ENCODE results near the gene MYBPH.

The MYBPH gene

DNA sequence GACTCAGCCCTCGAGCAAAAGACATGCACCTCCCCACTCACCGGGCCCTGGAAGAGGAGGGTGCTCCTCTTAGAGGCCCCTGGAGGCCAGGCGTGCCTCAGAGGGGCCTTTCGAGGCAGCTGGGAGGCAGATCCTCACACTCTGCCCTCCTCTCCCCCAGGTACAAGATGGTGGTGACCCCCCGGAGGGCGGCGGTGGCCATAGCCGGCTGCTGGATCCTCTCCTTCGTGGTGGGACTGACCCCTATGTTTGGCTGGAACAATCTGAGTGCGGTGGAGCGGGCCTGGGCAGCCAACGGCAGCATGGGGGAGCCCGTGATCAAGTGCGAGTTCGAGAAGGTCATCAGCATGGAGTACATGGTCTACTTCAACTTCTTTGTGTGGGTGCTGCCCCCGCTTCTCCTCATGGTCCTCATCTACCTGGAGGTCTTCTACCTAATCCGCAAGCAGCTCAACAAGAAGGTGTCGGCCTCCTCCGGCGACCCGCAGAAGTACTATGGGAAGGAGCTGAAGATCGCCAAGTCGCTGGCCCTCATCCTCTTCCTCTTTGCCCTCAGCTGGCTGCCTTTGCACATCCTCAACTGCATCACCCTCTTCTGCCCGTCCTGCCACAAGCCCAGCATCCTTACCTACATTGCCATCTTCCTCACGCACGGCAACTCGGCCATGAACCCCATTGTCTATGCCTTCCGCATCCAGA lies 10.4 kb downstream of the MYBPH start:
- DNase-seq = no peak

DNA sequence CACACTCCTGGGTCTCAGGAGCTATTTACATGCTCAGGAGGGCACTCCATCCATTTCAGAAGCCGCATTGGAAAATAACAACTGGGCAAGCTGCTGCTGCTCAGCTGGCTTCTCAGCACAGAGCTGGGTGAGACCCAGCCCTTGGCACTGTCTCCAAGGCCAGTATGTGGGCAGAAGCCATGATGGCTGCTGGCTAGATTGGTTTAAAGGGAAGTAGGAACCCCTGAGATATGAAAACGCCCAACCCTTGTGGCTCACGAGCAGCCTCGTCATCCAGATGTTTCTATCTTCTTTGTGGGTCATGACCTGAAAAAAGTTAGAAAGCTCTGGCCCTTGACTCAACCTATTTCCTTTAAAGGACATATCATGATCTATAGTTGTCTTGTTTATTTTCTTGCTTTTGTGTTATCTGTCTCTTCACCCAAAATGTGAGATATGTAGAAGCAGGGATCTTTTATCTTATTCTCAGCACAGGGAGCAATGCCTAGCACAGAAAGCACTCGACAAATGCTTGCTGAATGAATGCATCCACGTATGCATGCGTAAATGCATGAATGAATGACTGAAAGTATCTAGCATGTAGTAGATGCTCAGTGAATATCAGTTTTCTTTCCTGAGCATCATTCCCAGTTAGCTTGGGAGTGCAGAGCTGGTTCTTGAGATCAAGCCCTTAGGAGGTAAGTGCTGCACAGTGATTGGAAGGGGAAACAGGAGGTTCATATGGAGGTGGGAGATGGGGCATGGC lies 11.6 kb downstream of the MYBPH start:
- DNase-seq = no peak

DNA sequence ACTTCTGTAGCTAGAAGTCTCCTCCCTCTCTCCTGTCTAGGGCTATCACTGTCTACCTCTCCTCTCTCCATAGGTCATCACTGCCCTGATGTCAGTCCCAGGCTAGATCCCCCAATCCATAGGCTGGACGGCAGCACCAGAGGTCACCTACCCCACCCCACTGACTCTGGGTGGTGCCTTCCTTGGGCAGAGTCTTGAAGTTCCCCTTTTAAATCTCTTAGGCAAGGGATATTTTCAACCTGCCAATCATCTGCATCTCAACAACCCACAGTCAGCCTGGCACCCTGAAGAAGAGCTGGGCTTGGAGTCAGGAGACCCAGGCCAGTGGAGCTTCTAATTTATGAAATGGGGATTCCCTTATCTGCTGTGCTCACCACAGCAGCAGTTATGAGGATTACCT lies 13.2 kb downstream of the MYBPH start:
- DNase-seq = no peak

DNA sequence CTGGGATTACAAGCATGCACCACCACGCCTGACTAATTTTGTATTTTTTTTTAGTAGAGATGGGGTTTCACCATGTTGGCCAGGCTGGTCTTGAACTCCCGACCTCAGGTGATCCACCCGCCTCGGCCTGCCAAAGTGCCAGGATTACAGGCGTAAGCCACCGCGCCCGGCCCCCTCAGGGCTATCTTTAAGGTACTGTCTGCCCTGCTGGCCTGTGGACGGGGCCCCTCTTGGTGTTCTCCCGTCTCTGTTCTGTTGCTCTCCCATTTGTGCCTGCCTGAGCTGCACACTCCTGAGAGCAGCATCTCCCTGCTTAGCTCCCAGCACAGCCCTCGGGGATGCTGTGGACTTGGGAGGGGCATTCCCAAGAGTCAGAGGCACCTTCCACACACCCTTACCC lies 13.9 kb downstream of the MYBPH start:
- DNase-seq = no peak

DNA sequence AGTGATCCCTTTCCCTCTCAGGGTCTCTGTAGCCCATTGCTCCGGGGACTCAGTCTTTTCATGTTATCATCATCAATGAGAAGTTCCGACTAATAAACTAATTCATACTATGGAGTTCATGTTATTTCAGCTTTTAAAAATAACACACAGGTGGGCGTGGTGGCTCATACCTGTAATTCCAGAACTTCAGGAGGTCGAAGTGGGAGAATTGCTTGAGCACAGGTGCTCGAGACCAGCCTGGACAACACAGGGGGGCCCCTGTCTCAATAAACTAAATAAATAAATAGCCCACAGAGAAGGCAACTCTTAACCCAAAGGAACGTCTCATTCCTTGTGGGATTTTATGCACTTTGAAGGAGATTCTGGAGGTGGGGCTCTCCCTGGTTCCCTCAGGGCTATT lies 14.5 kb downstream of the MYBPH start:
- no peak for DNase-seq

DNA sequence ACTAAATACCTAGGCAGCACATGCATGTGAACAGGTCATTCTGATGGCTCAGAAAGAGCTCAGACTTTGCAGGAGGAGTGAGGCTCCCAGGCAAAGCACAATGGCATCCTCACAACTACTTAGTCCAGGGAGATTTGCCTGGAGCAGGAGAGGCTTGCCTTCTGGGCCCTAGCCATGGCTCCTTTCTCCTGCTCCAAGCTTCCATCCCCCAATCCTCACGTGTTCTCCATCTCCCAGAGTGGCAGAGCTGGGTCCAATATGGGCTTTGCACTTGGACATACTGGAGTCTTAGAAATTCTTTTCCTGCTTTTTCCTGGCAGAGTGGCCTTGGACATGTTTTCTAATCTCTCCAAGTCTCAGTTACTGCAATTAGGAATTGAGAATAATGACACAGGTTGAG lies 15.8 kb downstream of the MYBPH start:
- no peak for DNase-seq

DNA sequence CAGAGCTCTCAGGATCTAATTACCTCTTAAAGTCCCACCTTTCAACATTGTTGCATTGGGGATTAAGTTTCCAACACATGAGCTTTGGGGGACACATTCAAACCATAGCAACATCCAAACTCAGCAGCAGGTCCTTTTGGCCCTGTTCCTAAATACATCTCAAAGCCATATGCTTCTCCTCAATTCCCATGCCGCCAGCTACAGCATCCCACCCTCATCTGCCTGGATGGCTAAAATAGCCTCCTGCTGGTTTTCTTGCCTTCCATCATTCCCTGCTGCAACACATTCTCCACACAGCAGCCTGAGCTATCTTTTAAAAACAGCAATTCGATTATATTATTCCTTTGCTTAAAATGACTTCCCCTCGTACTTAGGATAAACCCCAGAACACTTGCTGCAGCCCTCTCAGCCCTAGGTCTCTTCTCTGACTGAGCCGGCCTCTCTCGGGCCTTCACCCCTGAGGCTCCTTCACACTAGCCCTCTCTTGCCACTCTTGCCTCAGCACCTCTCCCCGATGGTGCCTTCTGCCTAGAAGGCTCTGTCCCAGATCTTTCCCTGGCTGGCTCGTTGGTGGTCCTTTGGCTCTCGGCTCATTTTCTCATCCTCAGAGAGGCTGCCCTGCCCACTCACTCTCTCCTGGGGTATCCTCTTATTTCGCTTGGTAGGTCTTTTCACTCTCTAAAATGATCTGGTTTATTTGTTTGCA lies 16.5 kb downstream of the MYBPH start:
- no peak for DNase-seq

DNA sequence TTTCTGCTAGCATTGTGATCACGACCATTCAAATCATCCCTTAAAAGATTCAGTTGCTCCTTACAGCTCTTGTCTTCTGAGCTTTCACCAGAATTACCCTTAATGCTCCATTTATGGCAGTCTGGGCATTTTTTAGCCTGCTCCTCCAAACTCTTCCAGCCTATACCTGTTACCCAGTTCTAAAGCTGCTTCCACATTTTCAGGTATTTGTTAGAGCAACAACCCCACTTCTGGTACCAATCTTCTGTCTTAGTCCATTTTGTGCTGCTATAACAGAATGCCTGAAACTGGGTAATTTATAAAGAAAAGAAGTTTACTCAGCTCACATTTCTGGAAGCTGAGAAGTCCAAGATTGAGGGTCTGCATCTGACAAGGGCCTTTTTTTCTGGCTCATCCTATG lies 17.2 kb downstream of the MYBPH start:
- DNase-seq = no peak

DNA sequence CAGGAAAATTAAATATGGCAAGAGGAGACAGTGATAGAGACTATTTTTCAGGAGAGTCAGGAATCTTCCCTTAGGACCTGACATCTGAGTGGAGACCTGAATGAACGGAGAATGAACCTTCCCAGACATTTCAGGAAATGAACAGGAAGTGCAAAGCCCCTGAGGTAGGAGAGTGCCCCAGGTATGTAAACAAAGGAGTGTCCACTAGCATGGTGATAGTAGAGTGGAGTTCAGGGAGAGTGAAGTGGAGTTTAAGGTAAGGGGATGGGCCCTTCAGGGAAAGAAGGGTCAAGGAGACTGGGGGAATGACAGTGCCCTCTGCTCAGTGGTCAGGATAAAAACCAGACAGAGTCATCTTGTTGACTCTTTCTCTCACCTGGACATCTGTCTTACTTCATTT lies 19.3 kb downstream of the MYBPH start:
- no peak for DNase-seq

DNA sequence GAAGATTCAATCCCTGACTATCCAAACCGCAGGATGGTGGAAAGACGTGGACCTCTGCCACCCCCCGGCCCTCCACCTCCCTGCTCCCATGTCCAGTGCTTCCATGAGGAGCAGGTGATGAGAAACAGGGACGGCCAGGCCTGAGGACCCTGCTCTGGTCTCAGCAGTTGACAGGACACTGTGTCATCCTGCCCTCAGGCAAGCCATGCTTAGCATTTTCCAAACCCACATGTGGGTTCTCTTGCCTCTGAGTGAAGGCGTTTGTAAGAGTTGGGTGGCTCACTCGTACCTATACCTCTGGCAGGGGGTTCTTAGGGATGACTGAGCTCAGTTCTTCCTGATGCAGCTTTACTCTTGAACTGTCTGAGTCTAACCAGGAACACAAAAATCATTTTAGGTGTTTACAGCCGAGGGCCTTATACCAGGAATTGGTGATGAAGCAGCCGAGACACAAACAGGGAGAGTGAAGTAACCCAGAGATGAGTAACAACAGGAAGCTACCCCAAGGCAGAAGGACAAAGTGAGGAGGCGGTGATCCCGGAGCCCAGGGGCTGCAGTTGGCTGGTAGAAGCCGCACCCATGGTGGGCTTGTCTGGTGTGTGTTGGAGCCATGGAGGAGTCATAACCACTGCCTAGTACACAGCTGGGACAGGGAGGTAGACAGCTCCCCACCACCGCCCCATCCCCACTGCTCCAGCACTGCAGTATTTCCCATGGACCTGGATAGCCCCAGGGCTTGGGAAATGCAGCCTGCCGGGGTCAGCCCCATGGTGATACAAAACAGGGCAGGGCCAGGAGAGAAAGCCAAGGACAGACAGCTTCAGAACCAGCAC lies 21.4 kb downstream of the MYBPH start:
- no peak for DNase-seq

DNA sequence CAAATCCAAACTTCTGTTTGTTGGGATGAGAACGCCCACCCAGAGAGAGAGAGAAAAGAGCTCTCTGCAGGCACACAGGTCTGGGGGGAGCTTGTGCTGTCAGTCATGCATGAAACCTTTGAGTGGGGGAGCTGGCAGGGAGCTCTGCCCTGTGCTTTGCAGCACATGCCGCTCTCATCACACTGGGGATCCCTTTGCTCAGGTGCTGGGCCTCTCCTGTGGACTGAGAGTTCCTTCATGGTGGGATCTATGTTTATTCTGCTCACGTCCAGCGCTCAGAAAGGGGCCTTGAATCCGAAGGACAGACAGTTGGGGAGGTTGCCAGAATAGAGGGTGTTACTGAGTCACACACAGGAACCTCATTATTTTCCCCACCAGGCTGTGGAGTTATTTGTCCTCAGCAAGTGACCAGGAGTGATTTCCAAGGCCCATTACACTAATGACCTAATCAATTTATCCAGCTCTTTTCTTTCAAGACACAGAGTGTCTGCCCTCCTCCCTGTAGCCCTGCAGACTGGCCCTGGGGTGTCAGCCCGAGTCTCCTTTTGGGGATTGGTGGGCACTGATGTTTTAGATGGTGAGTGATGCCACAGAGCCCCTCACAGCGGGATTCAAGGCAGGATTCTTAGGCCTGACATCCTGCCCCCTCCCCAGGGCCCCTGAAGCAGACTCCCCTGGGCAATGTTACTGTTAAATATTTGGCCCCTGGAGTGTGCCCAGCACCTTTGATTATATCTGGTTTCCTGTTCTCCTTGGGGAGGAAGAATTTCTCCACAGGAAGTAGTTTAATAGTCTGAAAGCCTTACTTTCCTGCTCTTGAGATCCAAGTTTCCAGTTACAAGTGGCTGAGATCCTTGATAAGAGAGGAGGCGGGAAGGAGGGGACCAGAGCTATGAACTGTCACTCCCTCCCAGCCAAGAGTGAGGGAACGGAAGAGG lies 22.3 kb downstream of the MYBPH start:
- DNase-seq = no peak

DNA sequence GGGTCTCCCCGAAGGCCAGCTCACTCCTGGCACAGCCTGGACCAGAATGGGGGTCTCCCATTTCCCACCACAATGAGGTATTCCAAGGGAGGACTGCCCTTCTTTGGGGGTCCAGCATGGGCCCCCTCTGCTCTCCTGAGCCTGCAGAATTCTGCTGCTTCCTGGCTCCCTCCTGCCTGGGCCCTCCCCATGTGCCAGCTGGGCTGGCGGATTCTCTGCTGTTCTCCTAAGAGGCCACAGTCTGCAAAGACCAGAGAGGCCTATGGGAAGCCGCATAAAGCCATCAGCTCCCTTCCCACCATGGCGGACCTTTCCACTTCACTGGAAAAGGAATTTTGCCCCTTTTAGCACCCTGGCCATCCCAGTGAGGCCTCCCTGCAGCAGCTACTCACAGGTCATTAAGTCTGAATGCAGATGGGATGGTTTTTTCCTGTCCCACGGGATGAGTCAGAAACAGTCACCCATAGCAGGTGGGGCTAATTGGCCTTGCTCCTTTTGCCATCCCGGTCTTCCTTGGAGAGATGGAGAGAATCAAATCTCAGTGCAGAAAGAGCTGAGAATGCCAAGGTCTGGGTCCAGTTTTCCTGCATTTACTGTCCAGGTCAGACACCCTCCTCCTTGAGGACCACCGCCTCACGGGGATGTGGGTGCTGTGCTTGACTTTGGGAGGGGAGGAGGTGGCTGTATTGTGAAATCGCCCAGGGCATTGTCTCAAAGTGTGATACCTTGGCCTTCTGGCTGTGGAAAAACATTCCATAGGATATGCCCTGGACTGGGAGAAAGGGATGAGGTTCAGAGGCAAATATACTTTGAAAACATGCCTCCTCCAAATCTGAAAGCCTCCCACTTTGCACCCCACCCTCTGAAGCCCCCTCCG lies 23.2 kb downstream of the MYBPH start:
- DNase-seq = no peak

DNA sequence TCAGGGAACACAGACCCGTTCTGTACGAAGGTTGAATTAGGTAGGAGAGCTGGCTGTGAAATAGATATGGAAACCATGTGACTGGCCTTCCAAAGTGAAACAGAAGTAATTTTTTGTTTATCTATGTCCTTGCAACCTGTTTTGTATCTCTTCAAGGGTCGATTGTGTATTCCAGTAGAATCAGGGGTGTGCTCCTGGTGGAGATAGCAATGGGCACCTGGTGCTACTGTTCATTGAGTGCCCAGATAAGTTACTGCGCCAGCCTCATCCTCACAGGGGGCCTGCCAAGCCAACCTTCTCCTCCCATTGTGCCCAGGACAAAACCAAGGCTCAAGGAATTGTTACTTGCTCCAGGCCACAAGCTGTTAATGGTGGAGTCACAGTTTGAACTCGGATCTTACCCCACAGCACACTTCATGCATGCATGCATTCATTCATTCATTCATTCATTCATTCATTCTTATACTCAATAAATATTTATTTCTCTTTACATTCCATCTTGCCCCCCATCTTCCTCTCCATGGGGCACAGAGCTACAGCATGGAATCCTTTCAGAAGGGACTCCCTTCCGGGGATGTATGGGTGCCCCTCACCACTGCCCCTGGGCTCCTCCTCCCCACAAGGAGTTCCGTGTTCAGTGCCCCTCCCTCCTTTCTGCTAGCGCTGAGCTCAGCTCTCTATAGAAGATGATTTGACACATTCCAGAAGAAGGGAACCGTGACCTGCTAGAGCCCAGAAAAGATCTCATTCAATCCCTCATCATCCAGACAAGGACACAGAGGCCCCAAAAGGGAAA lies 24.1 kb downstream of the MYBPH start:
- no peak for DNase-seq

DNA sequence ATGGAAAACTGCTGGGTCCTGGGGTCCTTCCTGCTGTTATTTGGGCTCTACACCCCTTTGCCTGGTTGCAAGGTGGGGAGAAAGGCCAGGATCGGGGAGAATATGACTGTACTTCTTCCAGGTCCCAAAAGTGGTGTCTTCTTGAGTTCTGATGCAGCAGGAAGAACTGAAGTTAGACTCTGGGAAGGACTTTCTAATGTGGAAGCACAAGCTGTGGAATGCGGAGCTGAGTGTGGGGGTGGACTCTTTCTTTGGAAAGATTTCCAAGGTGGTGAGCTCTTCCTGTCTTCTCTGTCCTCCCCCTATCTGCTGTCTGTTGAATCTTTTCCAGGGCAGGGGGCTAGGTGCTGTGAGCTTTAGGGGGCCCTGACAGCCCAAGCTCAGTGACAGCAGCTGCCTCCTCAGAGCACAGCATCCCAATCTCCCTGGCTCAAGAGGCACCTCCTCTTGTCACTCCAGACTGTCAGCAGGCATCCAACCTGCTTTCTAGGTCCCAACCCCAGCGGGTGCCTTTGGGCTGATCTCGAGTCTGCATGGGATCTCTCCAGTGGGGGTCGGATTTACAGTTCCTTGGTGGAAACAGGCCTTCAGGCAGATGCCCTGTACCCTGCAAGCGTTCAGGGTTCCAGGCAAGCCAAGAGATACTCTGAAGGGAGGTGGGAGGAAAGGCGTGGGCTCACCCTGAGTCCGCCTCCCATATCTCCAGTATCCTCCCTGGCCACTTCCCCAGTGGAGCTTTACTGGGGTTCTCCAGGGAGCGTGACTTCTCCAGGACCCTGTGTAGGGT lies 24.9 kb downstream of the MYBPH start:
- no peak for DNase-seq

DNA sequence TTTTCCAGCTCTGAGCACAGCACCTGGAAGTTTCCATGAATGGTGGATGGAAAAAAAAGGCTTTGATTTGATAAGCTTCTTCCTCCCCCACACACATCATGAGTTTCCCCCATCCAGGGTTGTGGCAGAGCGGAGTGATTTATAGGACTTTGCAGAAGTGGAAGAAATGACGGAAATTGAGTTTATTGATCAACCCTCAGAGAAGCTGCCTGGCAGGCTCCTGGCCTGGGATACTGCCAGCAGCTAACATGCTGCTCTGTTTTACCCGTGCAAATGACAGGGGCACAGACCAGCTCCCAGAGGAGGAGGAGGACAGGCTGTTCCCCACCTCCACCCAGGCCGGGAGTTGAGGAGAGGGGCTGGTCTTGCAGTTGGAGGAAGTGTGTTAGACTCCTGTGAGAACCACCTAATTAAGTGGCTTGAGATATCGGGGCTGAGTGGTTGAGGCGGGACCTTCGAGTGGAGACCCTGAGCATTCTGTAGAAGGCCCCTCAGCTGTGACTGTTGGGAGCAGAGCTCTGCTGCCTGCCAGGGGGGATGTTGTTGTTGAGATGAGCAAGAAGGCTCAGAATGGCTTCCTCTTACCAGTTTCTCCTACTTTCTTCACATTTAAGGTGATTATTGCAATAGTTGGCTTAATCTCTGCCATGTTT lies 26.3 kb downstream of the MYBPH start:
- no peak for DNase-seq

DNA sequence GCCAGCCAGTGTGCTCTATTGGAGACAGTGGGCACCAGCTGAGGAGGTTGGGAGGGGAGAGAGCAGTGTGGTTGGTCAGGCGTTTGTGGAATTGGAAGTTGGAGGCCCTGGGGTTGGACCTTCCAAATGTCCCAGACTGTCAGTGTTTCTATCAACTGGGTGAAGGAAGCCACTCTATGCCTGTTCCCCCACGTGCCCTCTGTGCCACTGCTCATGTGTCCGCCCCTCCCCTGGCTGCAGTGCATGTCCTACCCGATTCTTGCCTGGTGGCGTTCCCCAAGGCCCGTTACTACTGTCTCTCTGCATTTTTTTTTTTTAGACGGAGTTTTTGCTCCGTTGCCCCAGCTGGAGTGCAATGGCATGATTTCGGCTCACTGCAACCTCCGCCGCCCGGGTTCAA lies 27.0 kb downstream of the MYBPH start:
- DNase-seq = no peak

DNA sequence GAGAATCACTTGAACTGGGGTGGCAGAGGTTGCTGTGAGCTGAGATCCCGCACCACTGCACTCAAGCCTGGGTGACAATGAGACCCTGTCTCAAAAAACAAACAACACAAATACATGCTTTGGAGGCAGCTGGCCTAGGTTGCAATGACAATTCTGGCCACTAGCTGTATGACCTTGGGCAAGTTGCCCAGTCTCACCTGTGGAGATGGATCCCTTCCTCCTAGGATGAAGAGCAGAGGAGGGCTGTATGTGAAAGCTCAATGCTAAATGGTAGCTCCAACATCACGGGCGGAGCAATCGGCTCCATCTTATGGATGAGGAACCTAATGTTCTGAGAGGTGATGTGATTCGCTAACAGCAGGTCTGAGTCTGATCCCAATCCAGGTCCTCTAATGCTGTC lies 27.5 kb downstream of the MYBPH start:
- no peak for DNase-seq

DNA sequence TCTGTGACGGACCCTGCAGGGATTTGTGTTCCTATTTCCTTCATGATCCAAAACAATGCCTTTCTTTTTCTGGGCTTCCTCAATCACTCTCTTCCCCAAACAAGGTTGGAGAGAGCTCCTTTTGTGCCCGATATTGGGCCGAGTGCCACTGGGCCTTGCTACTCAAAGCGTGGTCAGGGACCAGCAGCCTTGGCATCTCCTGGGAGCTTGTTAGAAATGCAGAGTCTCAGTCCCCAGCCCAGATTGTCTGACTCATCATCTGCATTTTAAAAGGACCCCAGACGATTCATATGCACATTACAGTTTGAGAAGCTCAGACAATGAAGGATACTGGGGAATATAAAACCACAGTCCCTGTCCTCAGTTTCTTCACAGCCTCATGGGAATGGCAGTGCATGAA lies 28.2 kb downstream of the MYBPH start:
- no peak for DNase-seq

DNA sequence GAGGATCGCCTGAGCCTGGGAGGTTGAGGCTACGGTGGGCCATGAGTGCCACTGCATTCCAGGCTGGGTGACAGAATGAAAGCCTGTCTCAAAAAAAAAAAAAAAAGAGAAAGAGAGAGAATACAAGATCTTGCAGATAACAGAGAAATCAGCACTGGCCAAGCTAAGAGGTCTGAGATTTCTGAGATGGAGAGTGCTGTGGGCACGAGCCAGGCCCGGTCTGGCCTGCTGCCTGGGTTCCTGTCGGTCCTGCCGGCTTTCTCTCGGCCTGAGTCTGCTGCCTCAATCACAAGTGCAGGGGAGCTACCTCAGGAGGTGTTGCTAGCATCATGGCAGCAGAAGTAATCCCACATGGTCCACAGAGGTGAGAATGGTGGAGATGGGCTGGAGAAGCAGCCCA lies 29.1 kb downstream of the MYBPH start:
- DNase-seq = no peak
